ENCODE results near the gene MRPS12.
"Not testable (repeated sequence)": the region's sequence is repeated elsewhere in the genome, so short reads cannot be mapped to it uniquely, and the experiment has no call there.

MRPS12 gene

GRCh38 chr19:38930776-38931520, at the start of gene MRPS12:
MRPS12 (plus strand) TSS chr19:38930944; CDS start chr19:38931295, 351 bp downstream.
- peak within 1 kb of the TSS; percentile 82 for H3K27ac ChIP-seq
- peak; percentile 73; the same call in 1 of the 2 replicates for TF ChIP-seq ZFX (IDR thresholded peaks at IDR 0.05)
- TF ChIP-seq, protein P1, sequence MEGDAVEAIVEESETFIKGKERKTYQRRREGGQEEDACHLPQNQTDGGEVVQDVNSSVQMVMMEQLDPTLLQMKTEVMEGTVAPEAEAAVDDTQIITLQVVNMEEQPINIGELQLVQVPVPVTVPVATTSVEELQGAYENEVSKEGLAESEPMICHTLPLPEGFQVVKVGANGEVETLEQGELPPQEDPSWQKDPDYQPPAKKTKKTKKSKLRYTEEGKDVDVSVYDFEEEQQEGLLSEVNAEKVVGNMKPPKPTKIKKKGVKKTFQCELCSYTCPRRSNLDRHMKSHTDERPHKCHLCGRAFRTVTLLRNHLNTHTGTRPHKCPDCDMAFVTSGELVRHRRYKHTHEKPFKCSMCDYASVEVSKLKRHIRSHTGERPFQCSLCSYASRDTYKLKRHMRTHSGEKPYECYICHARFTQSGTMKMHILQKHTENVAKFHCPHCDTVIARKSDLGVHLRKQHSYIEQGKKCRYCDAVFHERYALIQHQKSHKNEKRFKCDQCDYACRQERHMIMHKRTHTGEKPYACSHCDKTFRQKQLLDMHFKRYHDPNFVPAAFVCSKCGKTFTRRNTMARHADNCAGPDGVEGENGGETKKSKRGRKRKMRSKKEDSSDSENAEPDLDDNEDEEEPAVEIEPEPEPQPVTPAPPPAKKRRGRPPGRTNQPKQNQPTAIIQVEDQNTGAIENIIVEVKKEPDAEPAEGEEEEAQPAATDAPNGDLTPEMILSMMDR (conservative IDR thresholded peaks at IDR 0.05): no peak

GRCh38 chr19:38883286-38883685, 47.5 kb upstream of the MRPS12 start:
- TF ChIP-seq, protein P1 (conservative IDR thresholded peaks at IDR 0.05): no peak
- TF ChIP-seq ZFX (IDR thresholded peaks at IDR 0.05): no peak
- no peak overlapping the region for H3K27ac ChIP-seq

DNA sequence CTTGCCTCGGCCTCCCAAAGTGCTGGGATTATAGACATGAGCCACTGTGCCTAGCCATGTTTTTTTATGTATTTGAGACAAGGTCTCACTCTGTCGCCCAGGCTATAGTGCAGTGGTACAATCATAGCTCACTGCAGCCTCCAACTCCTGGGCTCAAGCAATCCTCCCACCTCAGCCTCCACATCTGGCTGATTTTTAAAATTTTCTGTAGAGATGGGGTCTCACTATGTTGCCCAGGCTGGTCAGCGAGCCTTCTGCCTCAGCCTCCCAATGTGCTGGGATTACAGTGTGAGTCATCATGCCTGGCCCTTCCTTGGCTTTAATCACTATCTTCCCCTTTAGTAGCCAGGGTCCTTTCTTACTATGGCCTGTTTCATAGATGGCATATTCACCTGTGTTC, 46.1 kb upstream of the MRPS12 start:
- H3K27ac ChIP-seq: not testable (repeated sequence)

GRCh38 chr19:38888876-38889275, 41.9 kb upstream of the MRPS12 start:
- no peak for TF ChIP-seq ZFX (IDR thresholded peaks at IDR 0.05)
- TF ChIP-seq, protein P1 (conservative IDR thresholded peaks at IDR 0.05): no peak
- H3K27ac ChIP-seq: no peak overlapping the region

DNA sequence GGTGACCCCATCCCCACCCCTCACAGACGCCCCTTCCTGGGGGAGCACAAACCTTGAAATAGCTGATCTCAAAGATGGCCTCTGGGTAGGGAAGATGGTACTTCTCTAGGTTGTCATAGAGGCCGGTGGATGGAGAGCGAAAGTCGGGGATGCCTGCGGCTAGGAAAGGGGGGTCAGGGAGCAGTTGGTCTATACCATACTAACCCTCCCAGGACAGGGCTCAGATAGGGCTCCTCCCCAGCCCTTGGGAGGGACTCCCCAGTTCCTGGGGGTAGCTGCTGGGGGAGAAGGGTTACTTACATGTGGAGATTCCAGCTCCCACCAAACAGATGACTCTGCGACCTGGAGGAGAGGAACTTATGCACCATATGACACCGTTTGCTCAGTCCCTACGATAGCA, 40.9 kb upstream of the MRPS12 start:
- TF ChIP-seq, protein P1 (conservative IDR thresholded peaks at IDR 0.05): no peak
- TF ChIP-seq ZFX (IDR thresholded peaks at IDR 0.05): no peak
- no peak overlapping the region for H3K27ac ChIP-seq

DNA sequence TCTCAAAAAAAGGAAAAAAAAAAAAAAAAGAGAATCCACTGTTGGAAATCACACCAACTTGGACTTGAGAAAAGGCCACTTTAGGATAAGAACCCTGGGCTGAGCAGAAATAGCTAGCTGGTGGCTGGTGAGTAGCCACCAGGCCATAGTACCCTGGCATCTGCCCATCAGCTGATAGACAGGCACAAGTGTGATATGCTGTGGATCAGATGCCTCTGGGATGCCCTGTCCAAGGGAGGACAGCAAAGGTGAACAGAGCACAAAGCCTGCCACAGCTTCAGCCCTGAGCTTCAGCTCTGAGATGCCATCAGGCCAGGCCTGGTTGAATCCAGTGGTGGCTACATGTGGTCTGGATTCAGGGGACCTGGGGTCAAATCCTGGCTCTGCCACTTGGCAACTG, 40.1 kb upstream of the MRPS12 start:
- no peak overlapping the region for H3K27ac ChIP-seq
- no peak for TF ChIP-seq ZFX (IDR thresholded peaks at IDR 0.05)
- TF ChIP-seq, protein P1 (conservative IDR thresholded peaks at IDR 0.05): no peak

DNA sequence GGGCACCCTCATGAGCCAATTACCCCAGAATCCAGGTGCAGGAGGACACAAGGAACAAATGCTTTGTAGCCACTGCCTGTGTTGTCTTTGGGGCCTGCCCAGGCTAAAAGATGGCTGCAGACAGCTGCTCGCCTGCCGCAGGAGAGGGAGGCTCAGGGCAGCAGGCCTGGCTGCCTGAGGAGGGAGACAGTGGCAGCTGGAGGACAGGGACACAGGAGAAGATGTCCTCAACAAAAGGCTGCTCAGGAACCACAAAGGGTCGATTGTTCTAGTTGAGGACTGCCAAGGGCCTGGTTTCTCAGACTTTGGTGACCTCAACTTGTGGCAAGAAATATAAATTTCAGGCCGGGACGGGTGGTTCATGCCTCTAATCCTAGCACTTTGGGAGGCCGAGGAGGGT, 39.0 kb upstream of the MRPS12 start:
- no peak for TF ChIP-seq ZFX (IDR thresholded peaks at IDR 0.05)
- TF ChIP-seq, protein P1 (conservative IDR thresholded peaks at IDR 0.05): no peak
- H3K27ac ChIP-seq: no peak overlapping the region

GRCh38 chr19:38892841-38893240, 37.9 kb upstream of the MRPS12 start:
- H3K27ac ChIP-seq: no peak overlapping the region
- no peak for TF ChIP-seq ZFX (IDR thresholded peaks at IDR 0.05)
- TF ChIP-seq, protein P1 (conservative IDR thresholded peaks at IDR 0.05): no peak
